Measurements from ENCODE around the gene OTOG.

OTOG gene

DNA sequence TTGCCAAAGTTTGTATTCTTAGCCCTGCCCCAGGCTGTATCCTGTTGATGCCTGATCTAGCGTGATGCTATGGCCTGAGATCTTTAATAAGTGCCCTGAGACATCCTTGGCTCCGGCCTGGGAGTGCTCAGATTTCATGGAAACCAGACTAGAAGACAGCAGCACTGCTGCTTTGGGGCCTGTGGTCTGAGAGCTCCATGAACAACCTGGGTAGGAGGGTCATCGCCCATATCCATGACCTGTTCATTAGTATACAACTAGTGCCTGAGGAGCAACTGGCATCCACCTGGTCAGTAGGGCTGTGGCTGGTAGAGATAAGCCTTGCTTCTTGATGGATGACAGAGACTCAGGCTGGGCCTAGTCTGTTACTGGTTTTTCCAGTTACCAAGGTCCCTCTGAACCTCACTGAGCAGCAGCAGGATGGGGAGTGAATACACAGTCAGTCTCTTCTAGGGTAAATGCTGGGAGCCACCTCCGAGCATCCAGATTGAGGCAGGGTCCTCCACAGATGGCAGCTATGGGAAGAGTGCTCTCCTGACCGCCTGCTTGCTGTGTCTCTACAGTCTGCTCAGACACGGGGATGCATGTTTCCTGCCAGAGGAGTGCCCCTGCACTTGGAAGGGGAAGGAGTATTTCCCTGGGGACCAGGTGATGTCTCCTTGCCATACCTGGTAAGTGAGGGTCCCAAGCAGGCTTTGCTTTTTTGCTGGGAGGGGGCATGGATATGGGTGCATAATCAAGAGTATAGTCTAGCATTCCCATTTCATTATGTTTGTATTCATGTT lies 39.0 kb downstream of the OTOG start:
- no peak for DNase-seq (ENCODE audit: low spot score)

DNA sequence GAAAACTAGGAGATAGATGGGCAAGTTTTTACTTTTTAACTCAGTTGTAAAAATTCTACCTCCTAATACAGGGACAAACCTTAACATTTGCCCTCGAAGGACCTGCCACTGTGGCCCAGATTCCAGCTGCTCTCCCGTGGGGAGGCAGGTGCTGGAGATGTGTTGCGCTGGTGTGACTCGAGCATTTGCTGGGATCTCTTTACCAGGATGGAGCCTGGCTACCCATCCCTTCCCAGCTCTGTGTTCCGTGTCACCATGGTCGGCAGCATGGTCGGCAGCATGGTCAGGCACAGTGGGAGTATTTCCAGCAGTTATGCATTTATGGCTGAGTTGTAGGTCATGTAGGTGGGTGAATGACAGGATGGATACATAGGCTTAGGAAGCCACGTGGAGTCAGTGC lies 41.1 kb downstream of the OTOG start:
- DNase-seq (ENCODE audit: low spot score) = no peak

DNA sequence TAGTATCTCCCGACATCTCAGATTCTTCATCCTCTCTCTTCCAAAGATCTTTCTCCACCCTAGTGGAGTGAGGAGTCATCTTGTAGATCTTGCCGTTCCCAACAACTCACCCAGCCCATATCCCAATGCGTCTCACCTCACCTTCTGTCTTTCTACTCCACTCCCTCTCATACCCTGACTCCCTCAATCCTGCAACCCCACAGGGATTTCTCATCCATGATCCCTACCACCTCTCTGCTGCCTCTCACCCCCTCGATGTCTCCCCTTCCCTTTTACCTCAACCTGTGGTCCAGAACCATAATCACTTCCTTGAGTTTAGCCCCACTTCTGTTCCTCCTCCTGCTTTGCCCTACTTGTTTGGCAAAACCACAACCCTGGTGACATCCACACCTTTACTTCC lies 41.7 kb downstream of the OTOG start:
- DNase-seq (ENCODE audit: low spot score) = no peak

DNA sequence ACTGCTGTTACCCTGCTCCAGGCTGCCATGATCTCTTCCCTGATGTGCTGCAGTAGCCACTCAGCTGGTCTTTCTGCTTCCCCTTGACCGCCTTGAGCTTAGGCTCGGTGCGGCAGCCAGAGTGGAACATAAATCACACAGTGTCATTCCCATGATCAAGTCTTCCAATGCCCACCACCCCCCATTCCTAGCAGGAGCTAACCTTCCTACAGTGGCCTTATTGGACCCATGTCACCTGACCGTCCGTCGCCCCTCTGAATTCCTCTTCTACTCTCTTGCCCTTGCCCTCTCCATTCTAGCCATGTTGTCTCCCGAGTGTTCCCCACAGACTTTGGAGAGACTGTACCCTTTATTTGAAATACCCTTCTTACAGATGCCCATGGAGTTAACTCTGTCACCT lies 43.4 kb downstream of the OTOG start:
- no peak for DNase-seq (ENCODE audit: low spot score)

DNA sequence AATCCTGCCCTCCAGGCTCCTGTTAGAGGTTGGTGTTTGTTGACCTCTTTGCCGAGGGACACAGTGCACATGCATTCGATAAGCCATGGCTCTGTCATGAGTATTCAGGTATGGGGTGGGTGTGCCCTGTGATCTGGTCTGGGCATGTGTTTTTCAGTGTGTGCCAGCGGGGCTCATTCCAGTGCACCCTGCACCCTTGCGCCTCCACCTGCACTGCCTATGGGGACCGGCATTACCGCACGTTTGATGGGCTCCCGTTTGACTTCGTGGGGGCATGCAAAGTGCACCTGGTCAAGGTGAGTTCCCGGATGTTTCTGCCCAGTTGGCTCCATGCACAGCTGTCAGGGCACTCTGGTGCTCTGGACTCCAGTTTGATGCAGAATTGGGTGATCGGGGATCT lies 44.2 kb downstream of the OTOG start:
- DNase-seq (ENCODE audit: low spot score) = no peak

DNA sequence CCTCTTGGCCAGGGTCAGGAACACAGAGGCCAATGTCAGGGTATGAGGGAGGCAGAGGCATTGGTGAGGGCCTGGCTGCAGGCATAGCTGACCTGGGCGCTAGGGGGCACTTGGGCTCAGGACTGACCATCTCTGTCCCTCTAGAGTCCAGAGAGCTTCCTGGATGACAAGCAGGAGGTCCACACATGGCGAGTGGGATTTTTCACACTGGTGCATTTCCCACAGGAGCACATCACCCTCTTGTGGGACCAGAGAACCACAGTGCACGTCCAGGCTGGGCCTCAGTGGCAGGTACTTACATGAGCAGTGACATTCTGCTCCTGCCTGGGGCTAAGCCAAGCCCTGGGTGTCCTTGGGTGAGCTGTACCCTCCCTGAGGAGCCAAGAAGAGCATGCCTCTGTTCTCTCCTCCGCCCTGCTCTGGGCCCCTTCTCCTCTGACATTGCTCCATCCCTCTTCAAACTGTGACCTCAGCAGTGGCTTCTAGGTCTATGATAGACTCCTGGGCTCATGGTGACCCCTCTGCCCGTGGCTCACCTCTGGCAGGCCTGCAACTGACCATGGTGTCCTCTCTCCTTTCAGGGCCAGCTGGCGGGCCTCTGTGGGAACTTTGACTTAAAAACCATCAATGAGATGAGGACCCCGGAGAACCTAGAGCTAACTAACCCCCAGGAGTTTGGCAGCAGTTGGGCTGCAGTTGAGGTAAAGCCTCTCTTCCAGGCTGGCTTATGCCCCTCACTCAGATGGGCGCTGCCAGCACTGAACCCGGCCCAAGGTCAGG lies 46.6 kb downstream of the OTOG start:
- no peak for DNase-seq (ENCODE audit: low spot score)

DNA sequence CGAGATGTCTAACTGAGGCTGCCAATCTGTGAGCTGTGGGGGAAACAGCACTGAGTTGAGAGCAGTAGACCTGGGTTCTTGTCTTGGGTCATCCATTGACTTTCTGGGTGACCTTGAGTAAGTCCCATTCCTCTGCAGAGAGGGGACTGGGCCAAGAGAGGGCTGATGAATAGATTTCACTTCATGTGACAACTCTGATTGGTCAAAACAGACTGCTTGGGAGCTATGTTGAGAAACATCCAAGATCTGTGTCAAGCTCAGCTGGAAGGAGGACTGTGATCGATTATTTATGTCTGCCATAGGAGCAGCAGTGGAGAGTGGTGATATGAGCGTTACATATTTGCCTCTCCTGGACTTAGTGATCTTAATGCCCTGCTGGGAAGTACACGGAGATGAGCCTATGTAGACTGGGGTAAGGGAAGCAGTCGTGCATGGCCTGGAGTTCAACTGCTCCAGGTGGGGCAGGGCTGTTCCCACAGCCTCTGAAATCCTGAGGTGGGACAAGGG lies 47.7 kb downstream of the OTOG start:
- no peak for DNase-seq (ENCODE audit: low spot score)

DNA sequence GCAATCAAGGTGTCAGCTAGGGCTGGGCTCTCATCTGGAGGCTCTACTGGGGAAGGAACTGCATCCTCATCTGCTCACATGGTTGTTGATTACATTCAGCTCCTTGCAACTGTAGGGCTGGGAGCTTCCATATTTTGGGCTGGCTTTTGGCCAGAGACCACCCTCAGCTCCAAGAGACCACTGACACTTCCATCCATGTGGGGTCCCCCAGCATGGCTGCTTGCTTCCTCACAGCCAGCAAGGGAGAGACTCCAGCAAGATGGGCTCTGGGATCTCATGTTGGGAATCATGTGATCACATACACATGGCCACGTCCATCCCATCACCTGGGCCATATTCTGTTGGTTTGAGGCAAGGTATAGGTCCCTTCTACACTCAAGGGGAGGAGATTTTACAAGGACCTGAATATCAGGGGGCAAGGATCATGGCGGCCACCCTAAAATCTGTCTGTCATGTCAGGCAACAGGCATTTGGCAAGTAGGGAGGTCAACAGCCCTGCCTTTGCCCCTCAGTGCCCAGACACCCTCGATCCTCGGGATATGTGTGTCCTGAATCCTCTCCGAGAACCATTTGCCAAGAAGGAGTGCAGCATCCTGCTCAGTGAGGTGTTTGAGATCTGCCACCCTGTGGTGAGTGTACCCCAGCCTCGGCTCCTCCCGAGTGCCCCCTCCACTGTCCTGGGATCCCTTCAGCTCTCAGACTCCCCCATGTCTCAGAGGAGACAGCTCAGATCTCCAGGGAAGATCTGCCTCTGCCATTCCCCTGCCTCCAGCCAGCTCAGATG lies 48.7 kb downstream of the OTOG start:
- no peak for DNase-seq (ENCODE audit: low spot score)

DNA sequence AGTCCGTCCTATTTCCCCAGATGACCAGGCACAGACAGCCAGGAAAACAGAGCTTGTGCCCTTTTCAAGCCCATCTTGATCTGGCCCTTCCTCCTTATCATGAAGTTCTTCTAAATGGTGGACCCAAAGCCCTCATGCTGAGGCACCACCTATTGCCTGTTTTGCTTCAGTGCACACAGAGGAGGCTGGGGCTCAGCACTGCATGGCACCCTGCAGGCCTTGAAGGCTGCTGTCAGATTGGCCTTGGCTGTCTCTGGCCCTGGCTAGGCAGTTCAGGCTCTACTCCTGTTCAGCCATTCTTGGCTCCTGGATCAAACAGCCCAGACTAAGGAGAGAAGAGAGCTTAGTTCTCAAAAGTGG lies 49.2 kb downstream of the OTOG start:
- no peak for DNase-seq (ENCODE audit: low spot score)

DNA sequence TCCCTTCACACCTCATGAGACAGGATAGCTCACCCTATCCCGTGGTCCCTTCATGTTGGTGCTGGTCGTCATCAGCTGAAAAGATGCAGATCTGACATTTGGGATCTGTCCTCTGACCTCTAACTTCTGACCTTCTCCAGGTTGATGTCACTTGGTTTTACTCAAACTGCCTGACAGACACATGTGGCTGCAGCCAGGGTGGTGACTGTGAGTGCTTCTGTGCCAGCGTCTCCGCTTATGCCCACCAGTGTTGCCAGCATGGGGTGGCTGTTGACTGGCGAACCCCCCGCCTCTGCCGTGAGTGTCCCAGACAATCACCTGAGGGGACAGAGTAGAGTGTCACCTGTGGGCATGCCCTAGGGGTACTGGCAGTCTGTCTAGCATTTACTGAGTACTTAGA lies 49.7 kb downstream of the OTOG start:
- DNase-seq (ENCODE audit: low spot score) = no peak

DNA sequence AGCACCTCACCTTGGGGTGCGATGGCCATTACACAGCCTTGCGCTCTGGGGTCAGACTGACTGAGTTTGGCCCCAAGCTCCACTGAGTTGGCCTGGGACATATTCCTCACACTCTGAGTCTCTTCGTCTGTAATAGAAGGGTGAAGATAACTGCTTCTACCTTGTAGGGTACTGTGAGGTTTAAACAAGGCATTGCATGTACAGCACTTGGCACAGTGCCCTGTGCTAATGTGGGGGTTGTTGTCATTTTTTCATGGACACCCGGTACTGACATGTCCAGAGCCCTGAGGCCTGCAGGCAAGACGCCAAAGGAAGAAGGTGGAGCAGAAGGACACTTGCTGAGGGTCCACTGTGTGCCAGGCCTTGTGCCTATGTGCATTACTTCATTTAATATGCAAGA lies 50.7 kb downstream of the OTOG start:
- DNase-seq (ENCODE audit: low spot score) = no peak

DNA sequence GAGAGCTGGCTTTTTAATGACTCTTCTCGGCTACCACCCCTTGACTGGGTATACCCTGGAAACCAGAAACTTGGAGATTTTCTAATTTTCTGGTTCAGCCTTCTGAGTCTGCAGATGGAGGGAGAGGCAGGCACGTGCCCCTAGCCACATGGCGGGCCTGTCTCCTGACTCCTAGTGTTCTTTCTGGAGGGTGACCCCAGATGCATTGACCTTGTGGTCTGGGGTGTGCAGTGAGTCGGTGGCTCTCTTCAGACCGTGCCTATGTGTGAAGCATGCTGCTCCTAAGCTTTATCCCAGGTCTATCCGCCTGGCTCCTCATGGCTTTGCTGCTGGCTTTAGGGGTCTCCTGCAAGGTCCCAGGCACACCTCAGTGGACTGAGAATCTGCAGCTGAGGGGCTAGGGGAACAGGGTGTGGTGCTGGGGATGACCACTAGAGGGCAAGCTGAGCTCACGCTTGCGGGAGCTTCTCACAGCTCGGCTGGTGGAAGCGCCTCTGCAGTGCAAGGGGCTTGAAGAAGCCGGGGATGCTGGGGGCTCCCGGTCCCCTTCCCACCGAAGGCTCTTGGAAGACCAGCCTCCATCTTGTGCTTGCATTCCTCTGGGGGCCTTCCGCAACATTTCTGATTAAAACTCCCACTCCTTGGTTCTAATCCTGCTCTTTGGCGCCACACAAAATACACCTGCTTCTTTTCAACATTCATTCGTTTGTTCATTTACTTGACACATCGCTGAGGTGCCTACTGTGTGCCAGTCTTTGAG lies 51.8 kb downstream of the OTOG start:
- peak; percentile 74 for DNase-seq (ENCODE audit: low spot score)

DNA sequence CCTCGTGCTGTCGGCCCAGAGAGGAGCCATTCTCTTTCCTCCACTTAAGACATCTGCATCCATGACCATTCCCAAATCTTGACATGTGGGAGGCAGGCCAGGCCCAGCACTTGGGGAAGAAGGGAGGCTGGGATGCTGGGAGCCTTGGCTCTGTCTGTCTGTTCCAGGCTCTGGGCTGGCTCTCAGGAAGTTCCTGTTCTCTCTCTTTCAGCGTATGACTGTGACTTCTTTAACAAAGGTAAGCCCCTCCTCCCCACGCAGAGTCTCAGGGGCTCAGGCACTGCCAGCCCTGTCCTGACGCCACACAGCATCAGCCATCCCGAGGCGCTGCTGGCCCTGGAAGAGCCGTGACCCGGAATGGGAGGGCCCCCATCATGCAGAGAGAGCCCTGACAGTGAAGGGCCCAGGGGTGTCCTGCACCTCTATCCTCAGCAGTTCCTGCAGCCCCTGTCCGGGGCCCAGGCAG lies 52.4 kb downstream of the OTOG start:
- no peak for DNase-seq (ENCODE audit: low spot score)

DNA sequence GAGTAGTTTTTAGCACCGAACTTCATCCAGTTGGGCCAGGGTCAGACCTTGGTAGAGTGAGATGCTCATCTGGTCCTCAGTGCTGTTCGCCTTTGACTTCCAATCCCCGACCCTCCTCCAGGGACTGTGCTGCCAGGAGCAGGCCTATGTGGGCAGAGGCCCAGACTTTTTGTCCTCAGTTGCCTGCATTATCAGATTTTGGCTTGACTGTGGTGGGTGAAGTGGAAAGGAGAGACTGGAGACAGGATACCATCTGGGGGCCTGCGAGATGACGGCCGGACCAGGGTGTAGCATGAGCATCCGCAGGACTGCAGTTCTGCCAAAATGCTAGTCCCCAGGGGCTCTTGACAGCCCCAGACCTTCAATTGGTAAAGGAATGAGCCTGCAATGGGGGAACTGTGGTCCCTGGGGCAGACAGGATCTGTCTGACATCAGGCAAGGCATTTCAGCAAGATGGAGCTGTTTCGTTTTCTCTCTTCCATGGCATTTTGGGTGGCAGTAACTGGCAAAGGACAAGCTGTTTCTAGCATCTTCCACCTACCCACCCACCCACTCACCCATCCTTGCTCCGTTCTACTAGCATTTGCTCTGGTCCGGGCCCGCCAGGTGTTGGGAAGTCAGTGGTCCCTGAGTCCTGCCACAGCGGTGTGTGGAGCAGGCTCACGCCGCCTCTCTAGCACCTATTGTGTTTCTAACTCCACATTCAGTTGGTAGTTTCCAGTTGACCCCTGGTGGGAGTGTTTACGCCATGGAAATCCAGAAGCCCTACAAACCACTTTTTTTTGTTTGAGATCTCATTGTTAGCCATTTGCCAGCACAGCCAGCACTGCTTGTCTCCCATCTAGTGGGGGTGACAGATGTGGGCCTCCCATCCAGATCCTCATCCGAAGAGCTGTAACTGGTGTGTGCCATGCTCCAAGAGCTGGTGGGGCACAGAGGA lies 53.5 kb downstream of the OTOG start:
- DNase-seq (ENCODE audit: low spot score) = no peak

DNA sequence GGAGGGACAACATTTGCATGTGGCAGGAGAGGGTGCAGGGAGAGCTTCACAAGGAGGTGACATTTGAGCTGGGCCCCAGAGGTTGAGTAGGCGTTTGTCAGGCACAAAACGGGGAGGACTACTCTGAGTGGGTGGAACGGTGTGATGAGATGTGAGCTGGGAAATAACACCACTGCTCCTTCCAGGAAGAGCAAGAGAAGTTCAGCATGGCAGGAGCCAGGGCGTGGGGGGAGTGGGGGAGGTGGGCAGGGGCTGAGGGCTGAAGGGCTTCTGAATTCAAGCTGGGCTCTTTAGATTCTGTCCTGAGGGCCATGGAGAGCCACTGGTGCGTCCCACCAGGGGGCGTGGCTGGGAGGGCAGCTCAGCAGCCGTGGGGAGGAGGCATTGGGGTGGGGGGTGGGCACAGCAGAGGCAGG lies 54.2 kb downstream of the OTOG start:
- DNase-seq (ENCODE audit: low spot score) = no peak

DNA sequence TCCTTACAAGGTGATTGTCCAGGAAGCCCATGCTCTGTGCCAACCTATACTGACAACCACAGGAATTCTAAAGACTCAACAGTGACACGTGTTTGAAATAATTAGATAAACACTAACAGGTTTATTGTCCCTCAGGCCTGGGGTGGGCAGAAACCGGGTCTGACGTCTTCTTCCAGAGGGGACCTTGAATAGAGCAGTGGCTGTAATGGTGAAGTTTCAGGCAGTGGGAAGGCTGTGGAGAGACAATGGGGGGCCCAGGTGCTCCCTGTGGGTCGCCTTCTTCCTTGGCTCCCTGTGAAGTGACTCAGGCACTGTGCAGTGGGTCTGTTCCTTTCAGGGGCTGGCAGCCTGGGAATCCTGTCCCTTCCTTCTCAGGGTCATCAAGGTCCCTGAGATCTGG lies 54.6 kb downstream of the OTOG start:
- no peak for DNase-seq (ENCODE audit: low spot score)

DNA sequence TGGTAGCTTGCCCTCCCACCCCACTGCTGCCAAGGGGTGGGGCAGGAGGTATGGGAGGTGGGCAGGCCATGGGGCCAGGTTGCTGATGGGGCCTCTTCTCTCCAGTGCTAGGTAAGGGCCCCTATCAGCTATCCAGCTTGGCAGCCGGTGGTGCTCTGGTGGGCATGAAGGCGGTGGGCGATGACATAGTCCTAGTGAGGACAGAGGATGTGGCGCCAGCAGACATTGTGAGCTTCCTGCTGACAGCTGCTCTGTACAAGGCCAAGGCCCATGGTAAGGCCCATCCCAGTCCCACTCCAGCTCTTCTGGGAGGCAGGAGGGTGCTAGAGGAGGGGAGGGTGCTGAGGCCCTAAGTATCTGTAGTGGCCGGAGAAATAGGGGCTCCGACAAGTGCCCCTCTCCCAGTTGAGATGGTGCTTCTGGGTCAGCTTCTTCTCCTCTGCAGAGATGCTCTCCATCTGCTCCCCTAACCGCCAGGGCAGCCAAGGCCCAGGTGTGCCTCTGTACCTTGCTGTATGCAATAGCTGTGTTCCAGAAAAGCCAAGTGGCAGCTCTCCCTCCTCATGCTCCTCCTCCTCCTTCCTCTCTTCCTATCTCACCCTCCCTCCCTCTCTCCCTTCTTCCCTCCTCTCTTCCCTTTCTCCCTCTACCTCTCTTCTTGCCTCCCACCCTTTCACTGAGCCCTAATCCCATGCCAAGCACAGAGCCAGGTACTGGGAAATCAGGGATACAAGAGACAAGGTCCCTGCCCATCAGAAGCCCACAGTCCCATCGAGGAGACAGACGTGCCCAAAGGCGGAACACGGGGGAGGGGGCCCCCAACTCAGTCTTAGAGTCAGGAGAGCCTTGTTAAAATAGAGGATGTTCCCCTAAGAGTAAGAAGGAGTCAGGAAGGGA lies 55.3 kb downstream of the OTOG start:
- DNase-seq (ENCODE audit: low spot score) = no peak

DNA sequence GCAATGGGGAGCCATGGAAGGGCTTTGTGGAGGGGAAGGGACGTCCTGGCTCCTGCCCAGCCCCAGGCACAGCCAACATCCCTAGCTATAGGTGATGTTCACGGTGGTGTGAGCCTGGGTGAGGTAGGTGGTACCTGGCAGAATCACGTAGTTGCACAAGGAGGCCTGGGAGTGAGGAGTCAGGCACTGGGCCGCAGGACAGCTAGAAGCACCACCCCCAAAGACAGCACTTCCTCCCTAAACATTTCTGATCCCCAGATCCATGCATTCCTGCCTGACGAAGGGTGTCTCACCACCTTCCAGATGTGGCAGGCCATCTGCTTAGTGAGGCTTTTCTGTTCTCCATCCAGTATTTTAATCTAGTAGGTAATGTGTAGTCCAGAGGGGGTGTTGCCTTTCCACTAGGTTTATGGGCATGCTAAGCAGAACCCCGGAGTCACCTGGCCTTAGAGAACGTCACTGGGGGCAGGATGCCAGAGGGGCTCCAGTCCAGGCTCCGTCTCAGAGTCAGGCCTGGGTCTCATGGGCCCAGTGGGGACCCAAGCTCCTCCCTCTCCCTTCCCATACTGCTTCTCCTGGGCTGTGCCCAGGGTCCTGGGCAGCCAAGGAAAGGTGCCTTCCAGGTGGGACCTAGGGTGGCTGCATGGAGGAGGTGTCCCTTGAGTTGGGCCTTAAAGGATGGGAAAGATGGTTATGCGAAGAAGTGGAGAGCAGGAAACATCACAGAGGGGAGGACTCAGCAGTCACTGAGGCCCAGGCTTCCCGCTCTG lies 56.2 kb downstream of the OTOG start:
- no peak for DNase-seq (ENCODE audit: low spot score)

All from HuH-7 (cell line).